ACC112 (cell line): ENCODE data around the gene ARMH4.

Experiments used
- H2AFZ ChIP-seq: fragments of 200-600 bp; sonication (generic); one replicate; pipeline ENCODE4 v1.6.0; 2017; ENCODE audit warnings: antibody characterized with exemption, low read length; ENCODE audit not compliant: unreplicated experiment
- H3K27ac ChIP-seq: fragments of 200-600 bp; sonication (generic); 2 replicates; pipeline ENCODE4 v1.5.1; 2014; ENCODE audit warnings: low read depth, mild to moderate bottlenecking, antibody characterized with exemption, low read length, moderate library complexity
- H3K27me3 ChIP-seq: fragments of 200-600 bp; sonication (generic); 2 replicates; pipeline ENCODE4 v1.6.1; 2014; ENCODE audit warnings: mild to moderate bottlenecking, antibody characterized with exemption, low read length, moderate library complexity, mixed read lengths; ENCODE audit not compliant: insufficient read depth
- H3K36me3 ChIP-seq: fragments of 200-600 bp; sonication (generic); 2 replicates; pipeline ENCODE4 v1.6.1; 2016; ENCODE audit warnings: mild to moderate bottlenecking, antibody characterized with exemption, low read length, moderate library complexity, mixed read lengths; ENCODE audit not compliant: insufficient read depth
- H3K4me1 ChIP-seq: fragments of 200-600 bp; sonication (generic); one replicate; pipeline ENCODE4 v1.6.1; 2016; ENCODE audit warnings: low read length, mixed read lengths; ENCODE audit not compliant: insufficient read depth, unreplicated experiment, control insufficient read depth
- H3K4me3 ChIP-seq: fragments of 200-600 bp; sonication (generic); 2 replicates; pipeline ENCODE4 v1.5.1; 2014; ENCODE audit warnings: mild to moderate bottlenecking, low read depth, low read length
- H3K79me2 ChIP-seq: fragments of 200-600 bp; sonication (generic); one replicate; pipeline ENCODE4 v1.6.0; 2016; ENCODE audit warnings: low read length; ENCODE audit not compliant: control insufficient read depth, unreplicated experiment, insufficient read depth

ARMH4 gene

DNA sequence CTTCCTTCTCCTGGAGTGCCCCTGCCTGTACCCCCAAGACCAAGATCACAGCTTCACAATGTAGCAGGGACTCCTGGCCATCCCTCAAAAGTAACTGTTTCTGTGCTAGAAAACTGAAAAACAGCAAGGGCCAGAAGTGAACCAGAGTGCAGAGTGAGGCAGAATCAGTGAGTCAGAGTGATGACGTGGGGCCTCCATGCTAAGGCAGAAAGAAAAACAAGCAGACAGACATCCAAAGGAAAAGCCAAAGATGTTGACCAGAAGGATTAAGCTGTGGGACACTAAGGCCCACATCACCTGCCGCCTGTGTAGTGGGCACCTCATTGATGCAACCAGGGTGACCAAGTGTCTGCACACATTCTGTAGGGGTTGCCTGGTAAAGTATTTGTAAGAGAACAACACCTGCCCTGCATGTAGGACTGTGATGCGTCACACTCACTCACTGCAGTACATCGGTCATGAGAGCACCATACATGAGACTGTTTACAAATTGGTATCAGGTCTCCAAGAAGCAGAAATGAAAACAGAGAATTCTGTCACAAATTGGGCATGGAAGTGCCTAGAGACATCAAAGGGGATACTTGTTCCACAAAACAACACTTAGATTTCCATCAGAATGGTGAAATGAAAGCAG lies 51.2 kb downstream of the ARMH4 start:
- H3K27ac ChIP-seq: no peak overlapping the region

GRCh38 chr14:58099682-58100081 lies 52.3 kb downstream of the ARMH4 start:
- H3K36me3 ChIP-seq: no peaks in the 10 kb centered on the region
- no peak overlapping the region for H3K27ac ChIP-seq
- H3K4me1 ChIP-seq: peaks cover 22% of the 10 kb centered on the region
- no peak overlapping the region for H2AFZ ChIP-seq
- H3K79me2 ChIP-seq: no peaks in the 10 kb centered on the region
- H3K4me3 ChIP-seq: no peak overlapping the region
- no peaks in the 10 kb centered on the region for H3K27me3 ChIP-seq

More for the DNA sequence above, 51.2 kb downstream of the ARMH4 start:
- no peak overlapping the region for H3K4me3 ChIP-seq
- peaks cover 28% of the 10 kb centered on the region for H3K4me1 ChIP-seq
- H3K36me3 ChIP-seq: no peaks in the 10 kb centered on the region
- H2AFZ ChIP-seq: no peak overlapping the region
- H3K79me2 ChIP-seq: no peaks in the 10 kb centered on the region
- peaks cover 3% of the 10 kb centered on the region; the same call in 1 of the 2 replicates for H3K27me3 ChIP-seq

DNA sequence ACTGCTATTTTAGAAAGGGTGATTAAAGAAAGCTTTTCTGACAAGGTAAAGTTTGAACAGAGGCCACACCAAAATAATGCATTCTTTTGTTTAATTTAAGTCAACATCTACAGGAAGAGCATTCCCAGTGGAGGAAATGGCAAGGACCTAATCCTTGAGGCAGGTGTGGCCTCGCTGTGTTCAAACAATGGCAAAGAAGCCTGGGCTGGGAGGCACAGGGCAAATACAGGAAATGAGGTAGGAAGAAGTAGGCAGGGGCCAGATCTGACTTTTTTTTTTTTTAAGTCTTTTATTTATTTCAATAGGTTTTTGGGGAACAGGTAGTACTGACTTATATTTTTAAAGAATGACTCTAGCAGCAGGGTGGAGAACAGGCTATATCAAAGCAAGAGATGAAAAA lies 53.5 kb downstream of the ARMH4 start:
- Histone ChIP-seq H3K4me3 (no peak overlapping the region), H3K27me3 (no peaks in the 10 kb centered on the region), H2AFZ (no peak overlapping the region), H3K4me1 (peaks cover 14% of the 10 kb centered on the region), H3K79me2 (no peaks in the 10 kb centered on the region), H3K27ac (no peak overlapping the region), H3K36me3 (no peaks in the 10 kb centered on the region)

DNA sequence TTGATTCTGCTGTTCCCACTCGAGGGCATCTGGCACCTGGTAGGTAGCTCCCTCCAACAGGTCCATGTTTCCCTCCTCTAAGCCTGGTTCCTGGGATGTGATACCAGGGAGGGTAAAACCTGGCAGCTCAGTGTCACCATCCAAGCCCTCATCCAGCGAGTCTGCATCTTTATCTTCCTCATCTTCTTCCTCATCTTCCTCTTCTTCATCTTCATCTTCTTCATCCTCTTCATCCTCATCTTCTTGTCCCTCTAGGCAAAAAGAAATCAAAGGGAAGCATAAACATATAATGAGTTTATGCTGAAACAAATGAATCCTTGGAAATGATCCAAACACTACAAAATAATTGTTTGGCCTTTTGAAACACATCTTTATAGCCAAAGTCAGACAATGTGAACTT lies 55.3 kb downstream of the ARMH4 start:
- Histone ChIP-seq H3K36me3 (no peaks in the 10 kb centered on the region), H2AFZ (no peak overlapping the region), H3K4me1 (peaks cover 14% of the 10 kb centered on the region), H3K4me3 (no peak overlapping the region), H3K27me3 (peaks cover 3% of the 10 kb centered on the region; the same call in 1 of the 2 replicates), H3K27ac (no peak overlapping the region), H3K79me2 (no peaks in the 10 kb centered on the region)

DNA sequence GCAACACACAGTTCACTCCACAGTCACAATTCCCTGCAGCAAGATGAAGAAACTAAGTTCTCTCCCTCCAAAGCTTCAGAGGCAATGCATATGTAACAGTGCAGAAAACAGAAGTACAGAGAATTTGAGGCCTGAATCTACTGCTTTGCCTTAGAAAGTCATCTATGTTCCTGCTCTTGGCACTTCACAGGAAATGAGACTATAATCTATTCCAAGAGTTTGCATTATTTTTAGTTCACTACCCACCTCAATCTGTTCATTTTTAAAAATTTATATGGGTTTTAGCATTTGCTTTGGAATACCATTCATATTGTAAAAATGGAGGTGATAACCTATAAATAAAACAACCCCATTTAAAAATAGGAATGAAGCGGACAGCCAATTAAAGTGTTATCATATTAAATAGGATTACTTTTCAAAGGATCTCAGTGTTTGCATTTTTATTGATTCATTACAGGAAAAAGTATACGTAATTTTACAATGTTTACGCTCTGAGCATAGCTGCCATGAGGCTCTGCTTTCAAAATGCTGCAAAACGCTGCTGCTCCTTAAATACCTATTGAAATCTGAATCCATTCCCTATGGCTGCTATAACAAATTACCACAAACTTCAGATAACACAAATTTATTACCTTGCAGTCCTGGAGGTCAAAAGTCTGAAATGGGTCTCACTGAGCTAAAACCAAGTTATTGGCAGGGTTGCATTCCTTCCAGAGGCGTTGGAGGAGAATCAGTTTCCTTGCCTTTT lies 60.0 kb downstream of the ARMH4 start:
- H3K4me1 ChIP-seq: no peaks in the 10 kb centered on the region
- H3K4me3 ChIP-seq: no peak overlapping the region
- no peak overlapping the region for H2AFZ ChIP-seq
- H3K27me3 ChIP-seq: peaks cover 23% of the 10 kb centered on the region
- H3K36me3 ChIP-seq: no peaks in the 10 kb centered on the region
- no peak overlapping the region for H3K27ac ChIP-seq
- no peaks in the 10 kb centered on the region for H3K79me2 ChIP-seq

DNA sequence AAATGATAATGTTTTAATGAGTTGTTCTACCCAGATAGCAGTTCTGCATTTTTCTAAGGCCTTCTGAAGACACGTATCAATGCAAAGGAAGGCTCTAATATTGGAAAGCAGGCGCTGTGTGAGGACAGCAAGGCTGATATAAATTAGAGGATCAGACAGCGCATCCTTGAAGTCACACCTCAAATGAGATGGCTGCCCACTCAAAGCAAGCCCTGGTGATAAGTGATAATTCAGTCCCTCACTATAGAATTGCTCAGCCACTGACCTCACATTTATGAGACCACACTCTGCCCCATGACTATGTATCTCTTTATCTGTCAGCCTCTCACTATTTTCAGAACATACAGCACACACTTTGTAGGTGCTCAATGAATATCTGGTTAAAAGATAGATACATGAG lies 62.4 kb downstream of the ARMH4 start:
- H3K79me2 ChIP-seq: no peaks in the 10 kb centered on the region
- no peaks in the 10 kb centered on the region for H3K36me3 ChIP-seq
- H3K4me3 ChIP-seq: no peak overlapping the region
- peaks cover 30% of the 10 kb centered on the region for H3K27me3 ChIP-seq
- H3K27ac ChIP-seq: no peak overlapping the region
- no peak overlapping the region for H2AFZ ChIP-seq
- H3K4me1 ChIP-seq: no peaks in the 10 kb centered on the region

- H3K27me3 ChIP-seq: peaks cover 30% of the 10 kb centered on the region
- H2AFZ ChIP-seq: no peak overlapping the region
- no peaks in the 10 kb centered on the region for H3K79me2 ChIP-seq
- no peak overlapping the region for H3K4me3 ChIP-seq
- H3K36me3 ChIP-seq: no peaks in the 10 kb centered on the region
- H3K27ac ChIP-seq: no peak overlapping the region
- H3K4me1 ChIP-seq: no peaks in the 10 kb centered on the region
Measured at GRCh38 chr14:58088961-58089360, 63.1 kb downstream of the ARMH4 start.

DNA sequence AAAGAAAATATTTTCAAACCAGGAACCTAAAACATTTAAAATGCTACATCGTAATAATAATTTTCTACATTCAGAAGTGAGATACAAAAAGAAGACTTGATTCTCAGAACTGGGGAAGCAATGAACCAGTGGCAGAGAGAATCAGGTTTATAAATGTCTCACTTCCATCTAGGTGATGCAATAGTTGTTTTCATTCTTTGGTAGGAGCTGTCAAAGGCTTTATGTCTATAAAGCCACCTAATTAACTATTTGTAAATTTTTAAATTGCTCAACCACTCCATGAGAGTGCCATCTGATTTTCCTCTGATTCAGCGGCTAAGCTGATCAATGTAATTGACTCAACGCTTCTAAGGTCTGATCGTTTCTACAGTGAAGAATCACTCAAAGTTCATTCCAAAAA lies 66.1 kb downstream of the ARMH4 start:
- no peak overlapping the region for H3K27ac ChIP-seq
- no peak overlapping the region for H2AFZ ChIP-seq
- H3K4me1 ChIP-seq: peaks cover 15% of the 10 kb centered on the region
- H3K27me3 ChIP-seq: peaks cover 26% of the 10 kb centered on the region
- no peaks in the 10 kb centered on the region for H3K36me3 ChIP-seq
- no peaks in the 10 kb centered on the region for H3K79me2 ChIP-seq
- no peak overlapping the region for H3K4me3 ChIP-seq

DNA sequence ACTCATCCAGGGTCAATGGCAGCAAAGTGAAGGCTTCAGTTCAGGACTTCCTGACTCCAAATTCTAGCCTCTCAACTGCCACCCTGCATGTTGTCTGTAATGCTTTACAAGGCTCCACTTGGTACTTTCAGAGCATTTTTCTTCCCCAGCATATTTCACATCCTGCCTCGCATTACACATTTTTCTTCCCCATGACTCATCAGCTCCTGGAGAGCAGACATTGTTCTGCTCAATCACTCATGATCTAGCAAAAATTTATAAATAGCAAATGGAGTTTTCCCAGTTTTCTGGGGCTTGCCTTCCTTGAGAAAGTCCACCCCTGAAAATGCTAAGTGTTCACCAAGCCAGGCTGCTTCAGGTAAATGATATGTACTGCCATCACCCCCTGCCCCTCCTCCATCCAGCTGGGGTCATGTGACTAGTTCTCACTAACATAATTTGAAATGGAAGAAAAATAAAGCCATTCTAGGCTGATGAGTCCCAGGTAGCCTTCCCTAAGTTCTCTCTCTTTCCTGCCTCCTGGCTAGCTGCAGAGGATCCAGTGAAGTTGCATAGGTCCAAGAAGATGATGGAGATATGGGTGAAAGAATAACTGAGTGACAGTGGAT lies 69.4 kb downstream of the ARMH4 start:
- Histone ChIP-seq H3K79me2 (no peaks in the 10 kb centered on the region), H3K27me3 (peaks cover 12% of the 10 kb centered on the region), H3K4me3 (peak overlapping the region; percentile 44; the same call in 1 of the 2 replicates), H3K36me3 (no peaks in the 10 kb centered on the region), H2AFZ (peak overlapping the region; percentile 93), H3K4me1 (peaks cover 27% of the 10 kb centered on the region), H3K27ac (peak overlapping the region; percentile 93)

DNA sequence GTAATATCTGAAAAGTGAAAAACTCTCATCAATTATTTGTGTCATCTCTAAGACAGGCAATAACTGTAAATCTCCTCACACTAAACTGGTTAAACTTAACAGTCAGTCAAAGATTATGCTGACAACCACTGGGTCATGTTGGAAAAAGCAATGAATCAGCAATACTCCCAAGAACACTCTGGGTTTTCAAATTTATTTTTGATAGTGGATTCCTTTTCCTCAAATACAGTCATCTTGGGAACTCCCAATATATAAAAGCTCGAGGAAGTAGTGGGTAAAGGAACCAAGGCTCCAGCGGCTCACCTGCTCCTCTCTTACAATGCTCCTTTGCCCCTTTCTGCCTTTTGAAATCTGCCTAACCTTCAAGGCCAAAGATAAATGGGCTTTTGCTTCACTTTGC lies 70.0 kb downstream of the ARMH4 start:
- H3K27me3 ChIP-seq: peaks cover 6% of the 10 kb centered on the region
- H3K4me3 ChIP-seq: peak overlapping the region; percentile 44; the same call in 1 of the 2 replicates
- H3K36me3 ChIP-seq: no peaks in the 10 kb centered on the region
- no peaks in the 10 kb centered on the region for H3K79me2 ChIP-seq
- H2AFZ ChIP-seq: peak overlapping the region; percentile 93
- peaks cover 31% of the 10 kb centered on the region for H3K4me1 ChIP-seq
- H3K27ac ChIP-seq: peak overlapping the region; percentile 93
